ENCODE results near the gene SPATC1L.

The SPATC1L gene

DNA sequence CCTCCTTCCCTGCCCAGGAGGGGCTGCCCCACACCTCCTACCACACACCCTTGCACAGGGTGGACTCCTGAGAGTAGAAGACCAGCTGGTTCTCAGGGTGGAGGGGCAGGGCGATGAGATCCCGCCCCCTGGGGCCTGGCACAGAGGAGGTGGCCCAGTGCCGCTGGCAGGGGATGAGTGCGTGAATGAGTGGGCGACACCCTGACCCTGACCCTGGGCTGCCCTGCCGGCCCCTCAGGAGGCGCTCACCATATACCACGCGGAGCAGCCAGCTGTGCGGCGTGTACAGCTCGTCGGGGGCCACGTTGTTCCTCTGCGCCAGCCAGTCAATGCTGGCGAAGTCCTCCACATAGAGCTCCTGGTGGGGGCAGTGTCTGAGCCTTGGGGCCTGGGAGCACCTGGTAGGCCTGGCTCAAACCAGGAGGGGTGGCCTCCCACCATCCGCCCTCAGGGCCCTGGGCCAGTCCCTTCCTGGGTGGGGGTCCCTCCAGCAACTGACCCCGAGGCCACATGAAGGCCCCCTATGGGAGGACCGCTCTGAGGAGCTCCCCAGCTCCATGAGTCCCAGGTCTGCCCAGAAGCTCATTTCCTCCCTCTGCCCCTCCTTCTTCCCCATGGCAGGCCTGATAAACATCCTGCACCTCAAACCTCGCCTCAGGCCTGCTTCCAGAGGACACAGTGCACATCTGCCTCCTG is 31.3 kb upstream of the SPATC1L start:
- DNase-seq (ENCODE audit: low read depth, low spot score) = no peak

- DNase-seq (ENCODE audit: low read depth, low spot score) = no peak
These were observed 30.4 kb upstream of the SPATC1L start for GRCh38 chr21:46214478-46215340.

DNA sequence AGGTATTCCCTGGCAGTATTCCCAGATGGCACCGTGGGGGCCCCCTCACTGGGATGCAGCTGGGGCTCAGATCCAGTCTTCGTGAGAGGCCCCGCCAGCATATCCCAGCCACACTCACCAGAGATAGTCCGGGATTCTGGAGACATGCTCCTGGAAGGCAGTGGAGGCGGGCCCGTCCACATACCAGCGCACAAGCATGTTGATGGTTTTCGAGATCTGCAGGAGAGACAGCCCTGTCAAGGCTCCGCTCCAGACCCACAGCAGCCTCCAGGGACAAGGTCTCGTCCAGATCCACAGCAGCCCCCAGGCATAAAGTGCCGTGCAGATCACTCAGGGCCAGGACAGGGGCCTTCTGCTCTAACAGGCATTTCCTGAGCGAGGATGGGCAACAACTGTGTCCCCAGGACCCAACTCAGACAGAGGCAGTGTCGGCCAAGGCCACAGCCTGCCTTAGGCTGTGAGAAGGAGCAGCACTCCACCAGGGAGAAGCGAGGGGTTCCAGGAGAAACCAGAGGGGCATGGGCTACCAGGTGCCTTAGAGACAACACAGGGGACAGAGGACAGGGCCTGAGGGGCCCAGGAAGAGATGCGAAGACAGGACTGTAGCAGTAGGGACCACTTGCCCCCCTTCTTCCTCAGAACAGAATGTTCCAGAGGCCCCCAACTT is 29.5 kb upstream of the SPATC1L start:
- DNase-seq (ENCODE audit: low read depth, low spot score) = no peak

GRCh38 chr21:46212721-46213484 is 28.6 kb upstream of the SPATC1L start:
- DNase-seq (ENCODE audit: low read depth, low spot score) = no peak

- no peak for DNase-seq (ENCODE audit: low read depth, low spot score)
These were observed 27.8 kb upstream of the SPATC1L start for GRCh38 chr21:46211786-46212720.

GRCh38 chr21:46211376-46211775 is 27.1 kb upstream of the SPATC1L start:
- DNase-seq (ENCODE audit: low read depth, low spot score) = no peak

- no peak for DNase-seq (ENCODE audit: low read depth, low spot score)
These were observed 26.3 kb upstream of the SPATC1L start for GRCh38 chr21:46210378-46211136.

GRCh38 chr21:46208761-46209721 is 24.8 kb upstream of the SPATC1L start:
- DNase-seq (ENCODE audit: low read depth, low spot score) = no peak

DNA sequence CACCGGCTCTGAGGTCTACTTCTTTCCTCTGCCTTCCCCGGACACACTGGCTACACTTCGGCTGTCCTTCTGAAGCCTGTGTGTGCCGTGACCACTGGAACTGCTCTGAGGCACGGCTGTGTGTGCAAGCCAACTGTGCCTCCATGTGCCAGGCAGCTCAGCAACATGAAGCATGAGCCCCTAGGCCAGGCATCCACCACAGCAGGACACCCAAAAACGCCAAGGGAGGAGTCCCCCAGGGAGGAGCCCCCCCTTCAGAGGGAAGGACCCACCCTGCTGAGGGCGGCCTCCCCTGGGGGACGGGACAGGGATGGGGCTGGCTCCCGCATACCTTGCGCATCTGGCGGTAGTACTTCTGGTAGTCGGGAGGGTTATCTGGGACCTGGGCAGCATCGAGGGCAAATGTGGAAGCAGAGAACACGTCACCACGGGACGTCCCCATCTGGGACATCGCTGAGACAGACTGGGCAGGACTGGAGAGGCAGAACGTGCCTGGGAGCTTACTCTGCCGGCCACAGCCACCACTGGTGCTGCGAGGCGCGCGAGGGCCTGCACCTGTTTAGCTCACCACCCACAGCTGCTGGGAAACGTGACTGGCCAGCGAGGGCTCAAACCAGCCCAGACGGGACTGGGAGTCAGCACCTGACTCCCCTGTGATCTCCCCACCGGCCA is 23.8 kb upstream of the SPATC1L start:
- no peak for DNase-seq (ENCODE audit: low read depth, low spot score)

GRCh38 chr21:46207006-46207919 is 23.0 kb upstream of the SPATC1L start:
- no peak for DNase-seq (ENCODE audit: low read depth, low spot score)

DNA sequence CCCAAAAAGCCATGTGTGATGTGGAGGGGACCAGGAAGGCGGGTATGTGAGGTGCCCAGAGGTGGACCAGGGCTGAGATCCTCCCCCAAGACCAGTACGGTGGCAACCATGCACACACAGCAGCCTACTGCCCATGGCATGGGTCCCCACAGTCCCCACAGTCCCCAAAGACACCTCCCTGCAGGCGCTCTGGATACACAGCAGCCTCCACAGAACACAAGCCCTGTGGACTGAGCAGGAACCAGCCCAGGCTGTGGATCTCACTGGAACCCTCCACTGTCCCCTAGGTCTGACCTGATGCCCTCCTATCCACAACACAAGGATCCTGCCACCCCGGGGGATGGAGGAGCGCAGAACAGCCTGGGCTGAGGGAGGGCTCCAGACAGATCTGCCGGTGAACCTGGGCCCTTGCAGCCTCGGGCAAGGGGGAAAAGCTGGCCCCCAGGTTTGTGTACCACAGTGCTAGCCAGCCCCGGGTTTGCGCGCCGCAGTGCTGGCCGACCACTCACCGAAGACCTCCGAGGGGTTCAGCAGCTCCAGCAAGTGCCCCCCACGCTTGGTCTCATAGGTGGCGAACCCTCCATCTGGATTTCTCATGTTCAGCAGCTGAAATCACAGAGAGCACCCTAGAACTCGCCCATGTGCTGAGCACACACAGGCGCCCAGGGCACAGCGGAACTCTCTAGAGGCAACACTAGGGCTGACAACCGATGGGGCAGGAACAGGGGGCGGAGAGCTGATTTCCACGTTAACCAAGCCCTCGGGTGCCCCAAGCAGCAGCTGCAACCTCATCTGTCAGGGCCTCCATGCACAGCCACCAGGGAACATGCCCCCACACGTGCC is 22.1 kb upstream of the SPATC1L start:
- no peak for DNase-seq (ENCODE audit: low read depth, low spot score)

GRCh38 chr21:46205766-46206162 is 21.5 kb upstream of the SPATC1L start:
- no peak for DNase-seq (ENCODE audit: low read depth, low spot score)

DNA sequence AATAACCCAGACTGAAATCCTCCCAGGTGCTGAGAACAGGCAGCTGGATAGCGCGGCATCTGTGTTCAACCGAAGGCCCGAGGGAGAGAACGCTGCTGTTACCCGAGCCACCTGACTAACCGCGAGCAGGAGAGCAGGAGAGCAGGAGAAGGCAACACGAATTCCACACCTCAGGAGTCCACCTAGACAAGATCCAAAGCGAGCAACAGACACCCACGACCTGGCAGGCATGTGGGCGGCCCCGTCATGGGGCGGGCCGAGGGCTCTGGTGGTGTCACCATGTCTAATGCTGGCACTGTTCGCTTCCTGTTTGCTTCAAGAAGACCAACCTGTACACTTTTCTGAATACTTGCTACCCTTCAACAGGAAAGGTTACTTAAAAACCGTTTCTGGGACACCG is 20.9 kb upstream of the SPATC1L start:
- DNase-seq (ENCODE audit: low read depth, low spot score) = no peak

DNA sequence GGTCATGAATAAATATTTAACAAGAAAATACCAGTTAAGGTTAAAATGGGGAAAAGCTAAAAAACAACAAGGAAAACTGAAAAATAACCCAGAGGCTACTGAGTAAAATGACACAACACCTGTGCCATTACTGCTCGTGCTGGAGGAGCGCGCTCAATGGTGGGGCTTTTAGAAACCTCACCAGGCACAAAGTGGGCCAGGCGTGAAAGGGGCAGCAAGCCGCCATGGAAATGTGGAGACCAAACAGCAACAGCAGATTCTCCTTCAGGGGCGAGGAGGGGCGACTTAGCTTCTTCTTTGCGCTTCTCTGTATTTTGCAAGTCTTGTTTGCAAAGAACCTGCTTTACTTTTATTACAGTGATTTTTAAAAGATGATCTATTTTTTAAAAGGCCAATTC is 18.9 kb upstream of the SPATC1L start:
- no peak for DNase-seq (ENCODE audit: low read depth, low spot score)

- DNase-seq (ENCODE audit: low read depth, low spot score) = no peak
These were observed 18.4 kb upstream of the SPATC1L start for GRCh38 chr21:46202592-46203202.

All from smooth muscle cell of the brain vasculature (primary cell).